Gastroesophageal sphincter (tissue), 4 donors: Measurements from ENCODE around the gene RNF224. TPM values are rescaled to one million over a fixed set of nuclear protein-coding genes. Genes with fewer than 3 reads are reported as not detected.

ENCODE experiments used
- ATAC-seq: fragments of 150-250 bp; one replicate; pipeline ENCODE4 v1.9.1; 2016; ENCODE audit warnings: mild to moderate bottlenecking, moderate library complexity
- H3K27ac ChIP-seq, 4 donors: fragments of 200-600 bp; sonication (generic) in 3 of 4; 1 replicate in 3 of 4; 2 replicates in 1 of 4; pipeline ENCODE4 v1.5.1; 2016 to 2019
- H3K27me3 ChIP-seq: fragments of 200-600 bp; sonication (generic); one replicate; pipeline ENCODE4 v1.5.1; 2019
- H3K36me3 ChIP-seq, 2 donors: fragments of 200-600 bp; sonication (generic); one replicate each; pipeline ENCODE4 v1.5.1; 2019; ENCODE audit warnings: control low read depth in 1 of 2
- H3K4me1 ChIP-seq, 3 donors: fragments of 200-600 bp; sonication (generic); 1 replicate in 2 of 3; 2 replicates in 1 of 3; pipeline ENCODE4 v1.5.1; 2016 to 2019; ENCODE audit warnings: control low read depth in 2 of 3
- H3K4me3 ChIP-seq, 2 donors: fragments of 200-600 bp; sonication (generic); one replicate each; pipeline ENCODE4 v1.5.1; 2019; ENCODE audit warnings: mild to moderate bottlenecking in 1 of 2, moderate library complexity in 1 of 2
- H3K9me3 ChIP-seq, 3 donors: fragments of 200-600 bp; sonication (generic); one replicate each; pipeline ENCODE4 v1.5.1; 2017 to 2019; ENCODE audit warnings: control low read depth in 2 of 3
- EP300 ChIP-seq: sonication (generic); formaldehyde crosslinking; IDR thresholded peaks from one replicate; pipeline ENCODE4 v1.6.1; 2017; ENCODE audit warnings: antibody characterized with exemption, mild to moderate bottlenecking
- POLR2A ChIP-seq, 2 donors: fragments of 450-650 bp; IDR thresholded peaks; one replicate each; pipeline ENCODE4 v1.6.1; 2017; ENCODE audit warnings: antibody characterized with exemption in 2 of 2, mild to moderate bottlenecking in 2 of 2, moderate library complexity in 1 of 2
- POLR2AphosphoS5 ChIP-seq: sonication (generic); formaldehyde crosslinking; IDR thresholded peaks from one replicate; pipeline ENCODE4 v1.6.1; 2017; ENCODE audit warnings: antibody characterized with exemption
- WGBS, 2 donors: methylation state at CpG; one replicate each; pipeline ENCODE4 v1.1.5; 2018; ENCODE audit warnings: low coverage in 1 of 2; 5-methylcytosine and 5-hydroxymethylcytosine counted together
- total RNA-seq, 4 donors: library from RNA; depleted of rRNA; stranded (reverse); fragments of >200 nt; gene quantifications; one replicate each; pipeline ENCODE4 v1.1.0, GENCODE V29; 2016
- TF ChIP-seq, protein P1 (sequence below), 4 experiments: fragments of 200-600 bp in 2 of 4; fragments of 450-650 bp in 2 of 4; sonication (generic) in 1 of 4; IDR thresholded peaks; one replicate each; pipeline ENCODE4 v1.5.1; 2017 to 2019; ENCODE audit warnings: antibody characterized with exemption in 4 of 4, mild to moderate bottlenecking in 2 of 4, moderate library complexity in 2 of 4

The RNF224 gene
- total RNA-seq, 4 donors from 2014 or later, result 0.57 TPM; not detected in 3

DNA sequence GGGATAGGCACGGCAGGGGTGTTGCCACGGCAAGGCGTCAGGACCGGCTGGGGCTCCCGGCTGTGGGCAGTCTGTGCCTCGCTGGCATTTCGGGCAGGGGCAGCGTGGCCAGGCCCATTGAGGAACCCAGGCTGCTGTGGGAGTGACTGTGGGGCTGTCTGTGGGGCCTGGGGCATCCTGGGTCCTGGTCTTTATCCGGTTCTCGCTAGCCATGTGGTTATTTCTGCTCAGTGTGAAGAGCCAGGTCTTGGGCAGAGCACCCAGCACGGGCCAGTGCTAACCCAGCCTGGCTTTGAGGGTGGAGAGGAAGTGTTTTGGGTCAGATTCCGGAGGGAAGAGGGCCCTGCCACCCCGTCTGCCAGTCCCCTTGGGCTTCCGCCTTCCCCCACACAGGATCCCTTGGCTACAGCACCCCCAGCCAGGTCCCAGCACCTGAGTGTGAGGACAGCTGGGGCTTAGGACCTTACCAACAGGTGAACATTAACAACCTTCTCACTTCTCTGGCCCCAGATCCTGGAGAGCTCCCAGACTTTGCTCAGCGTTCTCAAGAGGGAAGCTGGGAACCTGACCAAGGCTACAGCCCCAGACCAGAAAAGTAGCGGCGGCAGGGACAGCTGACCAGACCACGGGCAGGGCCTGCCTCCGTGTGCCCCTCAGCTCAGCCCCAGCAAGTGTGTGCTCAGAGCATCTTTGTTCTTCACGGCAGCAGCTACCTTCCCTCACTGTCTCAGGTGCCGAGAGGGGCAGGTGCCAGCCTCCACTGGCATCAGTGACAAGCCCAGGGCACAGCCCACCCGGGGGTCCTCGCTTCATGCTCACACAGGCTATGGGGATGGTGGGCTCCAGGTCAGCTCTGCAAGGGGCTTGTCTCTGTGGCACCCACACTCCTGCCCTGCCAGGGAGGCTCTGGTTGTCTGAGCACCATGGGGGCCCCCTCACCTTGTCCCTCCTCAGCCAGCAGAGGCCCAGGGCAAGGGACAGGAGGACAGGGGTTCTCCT is 37.7 kb upstream of the RNF224 start:
- 42% methylated on average over 5 of the region's 23 CpGs; no CpG with 5 or more reads in 1 of the 2 donors for WGBS, 2 donors
- peaks cover 0 to 46% of the 10 kb centered on the region in 2 donors for H3K36me3 ChIP-seq
- peak overlapping the region; percentile 75 to 99 (median 98) for H3K27ac ChIP-seq
- H3K4me1 ChIP-seq, result peaks cover 6 to 79% (median 36%) of the 10 kb centered on the region in 3 donors
- peak overlapping the region; percentile 63 to 75 for H3K4me3 ChIP-seq
- no peak for ATAC-seq
- no peaks in the 10 kb centered on the region for H3K9me3 ChIP-seq
- TF ChIP-seq, protein P1, sequence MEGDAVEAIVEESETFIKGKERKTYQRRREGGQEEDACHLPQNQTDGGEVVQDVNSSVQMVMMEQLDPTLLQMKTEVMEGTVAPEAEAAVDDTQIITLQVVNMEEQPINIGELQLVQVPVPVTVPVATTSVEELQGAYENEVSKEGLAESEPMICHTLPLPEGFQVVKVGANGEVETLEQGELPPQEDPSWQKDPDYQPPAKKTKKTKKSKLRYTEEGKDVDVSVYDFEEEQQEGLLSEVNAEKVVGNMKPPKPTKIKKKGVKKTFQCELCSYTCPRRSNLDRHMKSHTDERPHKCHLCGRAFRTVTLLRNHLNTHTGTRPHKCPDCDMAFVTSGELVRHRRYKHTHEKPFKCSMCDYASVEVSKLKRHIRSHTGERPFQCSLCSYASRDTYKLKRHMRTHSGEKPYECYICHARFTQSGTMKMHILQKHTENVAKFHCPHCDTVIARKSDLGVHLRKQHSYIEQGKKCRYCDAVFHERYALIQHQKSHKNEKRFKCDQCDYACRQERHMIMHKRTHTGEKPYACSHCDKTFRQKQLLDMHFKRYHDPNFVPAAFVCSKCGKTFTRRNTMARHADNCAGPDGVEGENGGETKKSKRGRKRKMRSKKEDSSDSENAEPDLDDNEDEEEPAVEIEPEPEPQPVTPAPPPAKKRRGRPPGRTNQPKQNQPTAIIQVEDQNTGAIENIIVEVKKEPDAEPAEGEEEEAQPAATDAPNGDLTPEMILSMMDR (IDR thresholded peaks at IDR 0.05), result peak in 1 of 4 experiments; percentile 13
- no peak for TF ChIP-seq EP300
- H3K27me3 ChIP-seq, result no peaks in the 10 kb centered on the region

GRCh38 chr9:137190315-137190856 is 36.9 kb upstream of the RNF224 start:
- Histone ChIP-seq H3K27ac (peak overlapping the region in 3 of 4 donors; percentile 97 to 99 (median 99)), H3K4me1 (peaks cover 6 to 79% (median 36%) of the 10 kb centered on the region in 3 donors), H3K27me3 (no peaks in the 10 kb centered on the region), H3K4me3 (no peak overlapping the region), H3K36me3 (peaks cover 0 to 38% of the 10 kb centered on the region in 2 donors), H3K9me3 (no peaks in the 10 kb centered on the region)
- ATAC-seq, result no peak
- TF ChIP-seq, protein P1 (IDR thresholded peaks at IDR 0.05), result no peak
- no peak for TF ChIP-seq EP300
- no peak for TF ChIP-seq POLR2AphosphoS5
- TF ChIP-seq POLR2A (IDR thresholded peaks at IDR 0.05), result no peak
- 40 to 92% methylated on average over 1 to 2 of the region's 9 CpGs for WGBS, 2 donors

DNA sequence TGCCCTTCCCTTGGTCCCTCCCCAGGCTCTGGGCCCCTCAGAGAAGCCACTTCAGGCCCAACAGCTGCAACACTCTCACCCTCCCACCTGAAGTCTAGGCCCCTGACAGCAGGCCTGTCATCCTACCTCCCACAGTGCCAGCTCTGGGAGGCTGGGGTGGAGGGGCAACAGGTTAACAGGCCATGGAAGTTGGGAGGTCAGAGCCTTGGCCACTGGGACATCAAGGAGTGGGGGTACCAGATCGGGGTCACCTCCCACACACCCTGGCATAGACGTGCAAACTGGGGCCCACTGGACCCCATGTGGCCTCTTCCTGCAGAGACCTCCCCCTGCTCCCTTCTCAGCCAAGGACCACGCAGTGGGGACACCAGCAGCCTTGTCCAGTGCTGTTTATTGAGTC is 36.1 kb upstream of the RNF224 start:
- H3K4me1 ChIP-seq, result peaks cover 6 to 79% (median 30%) of the 10 kb centered on the region in 3 donors
- H3K36me3 ChIP-seq, result peaks cover 0 to 29% of the 10 kb centered on the region in 2 donors
- WGBS, 2 donors, result 70% methylated on average over 3 of the region's 3 CpGs; no CpG with 5 or more reads in 1 of the 2 donors
- H3K27ac ChIP-seq, result peak overlapping the region in 3 of 4 donors; percentile 16 to 99 (median 97)
- ATAC-seq, result no peak
- TF ChIP-seq EP300 (no peak), POLR2A (IDR thresholded peaks at IDR 0.05) (no peak), POLR2AphosphoS5 (no peak)
- TF ChIP-seq, protein P1 (IDR thresholded peaks at IDR 0.05), result no peak
- H3K27me3 ChIP-seq, result no peaks in the 10 kb centered on the region
- H3K4me3 ChIP-seq, result no peak overlapping the region
- H3K9me3 ChIP-seq, result no peaks in the 10 kb centered on the region

DNA sequence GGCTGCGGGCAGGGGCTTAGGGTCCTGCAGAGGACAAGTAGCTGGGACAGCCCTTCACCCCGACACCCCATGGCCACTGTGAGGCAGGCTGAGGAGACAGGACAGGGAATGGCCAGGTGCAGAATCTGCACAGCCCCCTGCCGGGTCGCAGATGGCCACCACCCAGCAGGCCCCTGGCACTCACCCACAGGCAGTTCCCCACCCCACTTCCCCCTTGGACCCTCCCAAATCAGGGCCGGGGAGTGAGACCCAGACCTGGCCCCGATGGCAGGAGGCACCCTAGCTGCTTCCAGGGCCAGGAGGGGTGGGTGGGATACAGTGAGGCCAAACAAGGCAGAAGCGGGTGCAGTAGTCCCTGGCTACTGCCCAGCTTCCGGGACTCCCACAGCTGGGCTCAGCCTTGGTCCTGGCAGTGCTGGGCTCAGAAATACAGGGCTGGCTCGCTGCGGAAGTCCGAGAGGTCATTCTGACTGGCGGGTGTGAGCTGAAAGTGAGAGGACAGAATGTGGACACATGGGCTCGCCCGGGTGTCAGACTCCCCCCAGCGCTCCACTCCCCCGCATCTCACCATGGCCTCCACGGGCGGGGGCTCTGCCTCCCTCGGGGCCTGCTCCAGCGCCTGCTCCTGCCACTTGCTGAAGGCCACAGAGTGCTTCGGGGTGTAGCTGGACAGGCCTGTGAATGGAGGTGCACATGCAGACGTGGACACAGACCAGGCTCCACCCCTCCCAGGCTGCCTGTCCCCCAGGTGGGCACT is 35.4 kb upstream of the RNF224 start:
- Histone ChIP-seq H3K27me3 (no peaks in the 10 kb centered on the region), H3K9me3 (no peaks in the 10 kb centered on the region), H3K4me3 (no peak overlapping the region), H3K4me1 (peaks cover 6 to 74% (median 24%) of the 10 kb centered on the region in 3 donors), H3K36me3 (peaks cover 0 to 26% of the 10 kb centered on the region in 2 donors), H3K27ac (peak overlapping the region in 2 of 4 donors; percentile 16 to 97)
- no CpG with 5 or more reads among the region's 22 CpGs for WGBS, 2 donors
- ATAC-seq, result no peak
- TF ChIP-seq POLR2A (IDR thresholded peaks at IDR 0.05), result no peak
- TF ChIP-seq, protein P1 (IDR thresholded peaks at IDR 0.05), result no peak
- TF ChIP-seq POLR2AphosphoS5, result no peak
- TF ChIP-seq EP300, result no peak
